Inflammatory macrophage treated with lipopolysaccharide for 1 hour (primary cell): Measurements from ENCODE around the gene ELP4.
"Not testable (repeated sequence)": the region's sequence is repeated elsewhere in the genome, so short reads cannot be mapped to it uniquely, and the experiment has no call there.

Source experiments
- DNase-seq, 2 donors: peaks; one replicate each; pipeline ENCODE4 v3.0.0-alpha.2; 2020 to 2022

Gene ELP4

DNA sequence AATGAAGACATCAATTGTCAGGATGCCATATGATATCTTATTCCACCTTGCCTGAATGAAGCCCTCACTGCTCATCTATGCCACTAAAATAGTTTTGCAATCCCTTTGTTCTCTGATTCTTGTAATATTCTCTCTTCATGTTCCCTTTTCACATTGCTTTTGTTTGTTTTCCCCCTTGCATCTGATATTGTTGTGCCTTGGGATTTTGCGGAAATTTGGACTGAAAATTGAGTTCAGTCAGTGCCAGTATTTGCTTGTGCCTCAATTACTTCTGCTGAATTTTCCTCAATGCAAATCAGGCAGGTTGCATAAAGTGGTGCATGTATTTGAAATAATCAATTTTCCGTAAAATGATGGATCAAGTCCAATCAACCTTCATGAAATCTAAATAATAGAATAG, 203.3 kb downstream of the ELP4 start:
- no peak for DNase-seq

DNA sequence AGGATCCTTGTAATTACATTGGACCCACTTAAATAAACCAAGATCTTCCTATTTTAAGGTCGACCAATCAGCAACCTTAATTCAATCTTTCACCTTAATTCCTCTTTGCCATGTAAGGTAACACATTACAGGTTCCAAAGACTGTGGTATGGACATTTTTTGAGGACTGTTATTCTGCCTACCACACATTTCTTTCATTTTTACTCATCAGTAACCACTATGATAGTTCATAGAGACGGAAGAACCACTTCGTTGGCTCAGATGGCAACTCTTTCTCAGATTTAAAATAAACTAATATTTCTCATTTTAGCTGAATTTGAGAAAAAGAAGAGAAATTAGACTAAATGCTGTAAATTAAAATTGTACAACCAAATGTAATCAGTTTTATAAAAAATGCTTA, 205.3 kb downstream of the ELP4 start:
- DNase-seq = no peak

DNA sequence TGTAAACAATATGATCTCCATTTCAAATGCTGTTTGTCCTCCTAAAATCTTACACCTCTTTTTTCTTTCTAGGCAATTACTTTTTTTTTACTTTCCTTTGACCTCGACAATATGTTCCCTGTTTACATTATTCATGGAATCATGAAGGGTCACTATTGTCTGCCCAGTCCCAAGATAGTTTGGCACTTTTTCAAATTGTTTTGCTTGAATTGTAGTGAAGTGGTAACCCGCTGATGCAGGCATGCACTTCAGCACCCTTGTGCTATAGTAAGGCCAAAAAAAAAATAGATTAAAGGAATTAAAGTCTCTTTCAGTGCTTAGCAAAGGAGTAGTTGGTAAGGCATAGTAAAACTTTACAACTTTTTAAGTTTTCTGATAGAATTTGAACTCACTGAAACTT, 210.7 kb downstream of the ELP4 start:
- no peak for DNase-seq

DNA sequence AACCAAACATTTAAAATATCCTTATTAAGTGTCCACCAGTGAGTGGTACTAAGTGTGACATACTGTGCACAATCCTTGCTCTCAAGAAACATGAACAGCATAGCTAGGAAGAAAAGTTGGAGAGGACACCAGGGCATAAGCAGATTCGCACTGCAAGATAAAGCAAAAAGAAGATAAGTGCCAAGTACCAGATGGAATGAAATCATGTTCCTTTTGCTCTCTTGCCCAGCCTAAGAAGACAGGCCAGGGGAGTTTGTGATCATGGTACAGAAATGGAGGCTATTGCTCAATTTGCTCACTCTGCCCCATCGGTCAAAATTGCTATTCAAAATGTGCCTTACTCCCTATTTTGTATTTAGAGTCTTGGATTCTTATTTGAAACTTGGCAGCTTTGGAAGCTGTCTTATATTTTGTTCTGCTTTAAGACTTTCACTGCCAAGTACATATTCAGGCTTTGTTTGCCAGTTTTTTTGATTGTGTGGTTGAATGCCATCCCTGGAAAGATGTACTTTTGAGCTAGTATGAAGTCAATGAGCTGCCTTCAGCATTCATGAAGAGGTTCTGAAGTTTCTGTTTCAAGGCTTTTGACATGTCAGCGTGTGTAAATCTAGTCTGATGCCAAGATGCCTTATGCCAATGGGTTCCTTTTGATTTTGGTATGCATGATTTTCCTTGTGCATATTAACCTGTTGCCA, 211.3 kb downstream of the ELP4 start:
- DNase-seq = no peak

DNA sequence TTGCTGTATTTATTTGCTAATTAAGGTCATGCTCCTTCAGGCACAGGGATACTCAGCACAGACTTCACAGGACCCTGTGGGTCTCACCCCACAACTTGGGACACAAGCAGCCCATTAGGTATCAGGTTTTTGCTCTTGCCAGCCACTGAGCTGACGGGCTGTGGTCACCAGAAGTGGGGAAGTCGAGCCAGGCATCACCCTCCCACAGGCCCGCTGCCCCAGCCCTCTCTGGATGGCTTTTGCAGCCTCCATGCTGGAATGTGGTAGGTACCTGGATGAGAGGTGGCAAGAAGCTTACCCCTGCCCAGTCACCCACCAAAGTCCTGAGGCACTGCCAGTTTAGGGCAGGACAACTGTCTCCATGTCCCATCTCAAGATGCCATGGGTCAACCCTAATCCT, 213.2 kb downstream of the ELP4 start:
- DNase-seq = no peak

DNA sequence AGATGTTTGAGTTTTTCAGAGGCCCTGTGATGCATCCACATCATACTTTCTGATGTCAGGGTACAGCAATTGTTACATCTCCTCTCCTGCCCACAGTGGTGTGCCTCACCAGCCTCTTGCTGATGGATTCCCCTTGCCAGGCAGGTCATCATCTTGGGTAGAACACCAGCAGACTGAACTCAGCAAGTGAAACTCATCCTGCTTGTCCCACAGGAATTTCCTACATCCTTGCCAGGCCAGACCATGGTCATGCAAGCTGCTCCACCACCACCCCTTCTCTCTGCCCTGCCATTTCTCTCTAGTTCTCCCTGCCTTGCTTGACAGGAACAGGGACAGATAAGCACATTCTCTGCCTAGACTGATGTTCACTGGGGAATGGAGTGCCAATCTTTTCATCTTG, 215.6 kb downstream of the ELP4 start:
- DNase-seq = no peak

DNA sequence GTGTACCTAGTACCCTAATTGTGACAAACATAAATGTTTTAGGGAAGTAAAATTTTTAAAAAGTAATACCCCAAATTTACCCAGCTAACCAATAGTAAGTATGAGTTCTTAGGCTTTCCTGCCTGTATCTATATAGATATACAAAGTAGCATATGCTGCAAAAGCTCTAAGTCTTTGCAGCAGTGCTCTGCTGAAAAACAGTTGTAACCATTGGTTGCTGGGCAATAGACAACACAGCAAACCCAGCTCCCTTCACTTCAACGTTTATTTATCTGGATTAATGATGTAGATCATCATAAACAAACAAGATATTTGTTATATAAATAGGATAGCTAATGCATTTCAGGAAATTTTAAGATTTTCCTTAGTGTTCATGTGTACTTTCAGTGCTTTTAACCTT, 218.9 kb downstream of the ELP4 start:
- DNase-seq = no peak

DNA sequence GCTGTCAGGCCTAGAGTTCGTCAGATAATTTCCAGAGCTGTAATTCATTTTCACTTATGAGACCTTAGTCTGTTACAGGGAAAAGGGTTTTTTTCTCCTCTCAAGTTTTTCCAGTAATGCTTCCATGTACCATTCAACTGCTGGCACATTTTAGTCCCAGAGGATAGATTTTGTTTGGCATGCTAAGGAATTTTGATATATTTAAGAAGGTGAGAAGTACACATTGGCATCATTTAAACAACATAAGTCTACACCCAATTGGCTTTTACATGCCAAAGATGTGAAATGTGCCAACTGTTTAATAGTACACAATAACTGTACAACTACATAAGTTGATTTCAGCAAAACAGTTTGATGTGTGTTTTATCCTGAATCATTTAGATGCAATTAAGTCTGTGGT, 230.6 kb downstream of the ELP4 start:
- DNase-seq = no peak

DNA sequence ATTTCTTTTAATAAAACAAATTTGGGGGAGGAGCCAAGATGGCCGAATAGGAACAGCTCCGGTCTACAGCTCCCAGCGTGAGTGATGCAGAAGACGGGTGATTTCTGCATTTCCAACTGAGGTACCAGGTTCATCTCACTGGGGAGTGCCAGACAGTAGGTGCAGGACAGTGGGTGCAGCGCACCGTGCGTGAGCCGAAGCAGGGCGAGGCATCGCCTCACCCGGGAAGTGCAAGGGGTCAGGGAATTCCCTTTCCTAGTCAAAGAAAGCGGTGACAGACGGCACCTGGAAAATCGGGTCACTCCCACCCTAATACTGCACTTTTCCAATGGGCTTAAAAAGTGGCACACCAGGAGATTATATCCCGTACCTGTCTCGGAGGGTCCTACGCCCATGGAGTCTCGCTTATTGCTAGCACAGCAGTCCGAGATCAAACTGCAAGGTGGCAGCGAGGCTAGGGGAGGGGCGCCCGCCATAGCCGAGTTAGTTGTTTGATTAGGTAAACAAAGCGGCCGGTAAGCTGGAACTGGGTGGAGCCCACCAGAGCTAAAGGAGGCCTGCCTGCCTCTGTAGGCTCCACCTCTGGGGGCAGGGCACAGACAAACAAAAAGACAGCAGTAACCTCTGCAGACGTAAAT, 231.3 kb downstream of the ELP4 start:
- DNase-seq = not testable (repeated sequence)

DNA sequence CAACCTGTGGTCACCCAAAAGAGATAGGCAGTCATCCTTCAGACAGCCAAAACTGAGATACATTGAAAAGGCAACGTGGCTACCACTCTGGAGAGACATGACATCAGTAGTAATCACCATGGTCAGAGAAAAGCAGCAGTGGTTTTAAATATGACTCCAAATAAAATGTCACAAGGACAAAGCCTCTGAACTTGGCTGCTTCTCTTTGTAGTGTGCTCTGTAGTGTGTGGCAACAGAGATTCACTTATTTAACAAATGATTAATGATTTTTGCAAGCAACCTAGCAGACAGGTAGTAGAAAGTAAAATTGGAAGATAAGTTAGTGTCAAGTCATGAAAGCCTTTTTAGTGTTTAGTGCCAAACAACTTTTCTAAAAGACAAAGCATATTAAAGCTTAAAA, 238.0 kb downstream of the ELP4 start:
- DNase-seq = no peak

DNA sequence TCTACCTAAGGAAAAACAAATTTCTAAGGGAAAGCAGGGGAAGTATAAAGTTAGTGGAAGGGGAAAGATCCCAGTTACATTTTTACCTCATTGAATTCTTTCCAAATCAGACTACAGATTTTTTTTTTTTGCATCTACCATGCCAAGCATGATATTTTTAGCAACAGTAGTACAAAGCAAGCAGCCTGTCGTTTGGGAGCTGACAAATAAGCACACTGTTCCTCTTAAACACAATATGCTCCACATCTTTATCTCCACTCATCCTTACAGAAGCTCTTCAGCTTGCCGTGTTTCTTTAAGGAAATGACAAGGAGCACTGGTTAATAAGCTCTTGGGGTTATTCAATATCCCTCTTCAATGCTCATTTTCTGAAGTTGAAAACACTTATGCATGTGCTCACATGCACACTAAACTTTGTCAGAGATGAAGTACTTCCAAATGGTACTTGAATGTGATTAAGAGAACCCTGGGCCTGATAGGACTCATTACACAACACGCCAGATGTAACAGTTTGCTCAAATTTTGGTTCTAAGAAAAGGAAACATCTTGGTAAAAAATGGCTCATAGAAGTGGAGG, 247.8 kb downstream of the ELP4 start:
- DNase-seq = no peak

DNA sequence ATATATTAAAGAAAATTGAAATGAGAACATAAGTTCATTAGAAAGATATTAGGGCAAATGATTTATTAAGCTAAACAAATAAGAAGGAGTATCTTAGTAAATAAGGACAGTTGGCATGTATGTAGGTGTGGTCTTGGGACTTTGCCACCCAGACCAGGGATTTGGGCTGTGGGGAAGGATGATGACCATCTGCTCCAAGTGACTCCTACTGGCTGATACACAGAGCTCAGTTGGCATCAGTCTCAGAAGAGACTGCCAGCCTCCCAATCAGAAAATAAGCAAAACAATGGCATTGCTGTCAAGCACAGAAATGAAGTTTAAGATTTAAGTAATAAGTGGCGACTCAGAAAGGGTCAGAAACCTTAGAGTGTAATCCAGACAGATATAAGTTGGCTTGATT, 252.1 kb downstream of the ELP4 start:
- DNase-seq = no peak

DNA sequence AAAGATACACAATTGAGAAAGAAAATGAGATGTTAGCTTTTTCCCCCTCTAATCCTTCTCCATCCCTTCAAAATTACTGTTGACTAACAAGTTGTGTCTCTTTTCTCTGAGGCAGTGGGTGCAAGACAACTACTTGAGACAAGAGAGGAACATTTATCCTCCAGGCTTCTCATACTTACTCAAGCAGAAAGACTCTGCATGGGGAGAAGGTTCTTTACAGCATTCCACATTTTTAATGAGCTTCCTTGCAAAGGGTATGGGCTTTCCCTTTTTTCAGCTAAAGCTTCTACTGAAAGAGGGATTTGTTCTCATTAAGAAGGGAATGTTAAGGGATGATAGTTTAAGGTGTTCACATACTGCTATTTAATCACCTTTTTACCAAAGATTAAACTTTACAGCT, 253.7 kb downstream of the ELP4 start:
- no peak for DNase-seq

DNA sequence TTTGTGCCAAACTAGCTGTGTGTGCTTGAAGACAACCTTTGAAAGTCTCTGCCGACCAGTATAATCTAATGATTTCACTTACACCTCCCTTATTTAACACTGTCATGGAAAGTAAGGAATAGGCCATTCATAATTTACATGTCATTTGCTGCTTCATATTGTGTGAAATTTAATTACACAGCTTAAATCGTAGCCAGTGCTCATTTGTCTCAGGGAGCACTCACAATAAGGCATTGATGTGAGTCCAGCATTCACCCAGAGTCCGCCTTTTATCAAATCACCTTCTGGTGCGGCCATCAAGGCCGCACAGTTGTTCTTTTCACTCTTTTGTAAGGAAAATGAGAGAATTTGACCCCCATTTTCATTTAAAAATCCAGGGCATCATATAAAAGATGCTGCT, 254.7 kb downstream of the ELP4 start:
- no peak for DNase-seq

DNA sequence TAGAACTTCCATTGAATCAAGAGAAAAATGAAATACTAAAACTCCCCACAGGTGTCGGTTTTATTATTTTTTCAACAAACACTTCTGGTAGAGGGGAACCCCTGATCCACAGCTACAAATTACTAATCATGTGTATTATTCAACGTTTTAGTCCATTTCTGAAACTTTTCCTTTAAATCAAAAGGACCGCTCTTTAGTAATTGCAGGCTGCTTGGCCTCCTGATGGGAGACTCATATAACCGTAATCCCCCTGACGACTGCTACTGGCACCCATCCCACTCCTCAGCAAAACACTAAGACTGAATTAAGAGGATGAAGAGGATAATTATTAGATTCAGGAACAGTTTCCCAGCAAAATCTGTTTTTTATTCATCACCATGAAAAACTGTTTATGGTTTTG, 255.2 kb downstream of the ELP4 start:
- DNase-seq = no peak

DNA sequence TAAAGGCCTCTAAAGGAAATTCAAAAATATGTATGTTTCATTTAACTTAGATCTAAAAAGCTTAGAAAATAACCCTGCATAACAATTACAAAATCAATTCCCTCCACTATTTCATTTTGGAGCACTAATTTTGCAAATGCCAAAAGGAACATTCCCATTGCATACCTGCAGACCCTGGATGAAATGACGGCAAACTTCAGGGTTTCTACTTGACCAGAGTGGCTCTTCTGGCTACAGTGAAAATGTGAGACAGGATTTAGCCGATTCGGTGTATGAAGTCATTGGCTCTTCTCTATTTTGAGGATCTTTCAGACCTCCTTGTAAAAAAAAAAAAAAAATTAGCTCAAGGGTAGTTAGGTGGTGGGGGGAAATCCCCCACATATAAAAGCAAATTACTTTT, 257.5 kb downstream of the ELP4 start:
- DNase-seq = no peak

DNA sequence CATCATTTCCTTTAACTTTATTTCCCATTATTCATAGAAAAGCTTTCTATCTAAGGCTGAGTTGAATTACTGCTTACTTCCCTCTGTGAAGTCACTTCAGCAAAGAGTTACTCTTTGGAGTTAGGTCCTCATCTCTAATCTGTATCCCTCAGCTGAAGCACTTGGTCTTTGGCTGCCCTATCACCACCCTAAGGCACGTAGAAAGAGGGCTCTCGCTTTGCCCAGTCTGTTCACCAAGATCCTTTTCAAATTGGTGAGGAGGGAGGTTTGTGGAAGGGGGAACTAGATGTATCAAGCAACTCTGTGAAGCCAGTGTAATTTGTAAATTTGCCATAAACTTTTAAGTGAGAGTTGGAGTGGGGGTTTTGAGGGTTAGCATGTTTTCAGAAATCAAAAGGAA, 258.1 kb downstream of the ELP4 start:
- no peak for DNase-seq

DNA sequence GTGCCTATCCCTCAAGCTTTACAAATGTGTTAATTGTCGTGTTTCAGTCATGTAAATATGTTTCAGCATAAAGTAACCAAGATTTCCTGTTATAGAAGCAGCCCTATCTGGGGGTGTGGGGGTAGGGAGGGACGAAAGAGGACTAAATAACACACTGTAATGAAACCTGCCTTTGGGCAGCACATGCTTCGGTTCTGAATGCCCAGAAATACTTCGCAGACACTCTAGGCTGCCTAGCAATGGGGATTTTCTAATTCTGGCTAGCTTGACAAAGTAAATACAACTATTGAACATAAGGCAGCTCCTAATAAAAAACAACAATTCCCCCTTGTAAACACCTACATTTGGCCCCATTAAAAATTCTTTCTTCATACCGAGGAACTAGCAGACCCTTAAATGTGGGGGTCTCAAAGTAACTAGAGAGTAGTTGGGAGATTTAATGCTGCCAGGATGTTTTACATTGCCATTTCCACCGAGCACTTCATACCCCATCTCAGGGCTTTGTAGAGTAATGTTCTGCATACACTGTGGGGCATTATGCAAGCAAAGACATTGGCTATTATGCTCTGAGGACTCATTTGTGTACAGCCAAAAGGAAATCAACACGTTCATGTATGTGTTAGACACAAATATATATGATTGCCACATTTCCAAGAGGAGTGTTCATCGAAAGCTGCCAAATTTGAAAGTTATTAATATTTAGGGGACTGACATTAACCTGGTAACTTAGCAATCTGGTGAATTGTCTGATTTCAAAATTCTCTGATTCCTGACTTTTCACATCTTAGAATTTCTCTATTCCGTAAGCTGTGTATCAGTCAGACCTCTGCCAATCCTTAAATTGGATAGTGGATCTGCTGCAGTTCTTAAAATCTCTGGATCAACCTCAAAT, 259.4 kb downstream of the ELP4 start:
- no peak for DNase-seq

DNA sequence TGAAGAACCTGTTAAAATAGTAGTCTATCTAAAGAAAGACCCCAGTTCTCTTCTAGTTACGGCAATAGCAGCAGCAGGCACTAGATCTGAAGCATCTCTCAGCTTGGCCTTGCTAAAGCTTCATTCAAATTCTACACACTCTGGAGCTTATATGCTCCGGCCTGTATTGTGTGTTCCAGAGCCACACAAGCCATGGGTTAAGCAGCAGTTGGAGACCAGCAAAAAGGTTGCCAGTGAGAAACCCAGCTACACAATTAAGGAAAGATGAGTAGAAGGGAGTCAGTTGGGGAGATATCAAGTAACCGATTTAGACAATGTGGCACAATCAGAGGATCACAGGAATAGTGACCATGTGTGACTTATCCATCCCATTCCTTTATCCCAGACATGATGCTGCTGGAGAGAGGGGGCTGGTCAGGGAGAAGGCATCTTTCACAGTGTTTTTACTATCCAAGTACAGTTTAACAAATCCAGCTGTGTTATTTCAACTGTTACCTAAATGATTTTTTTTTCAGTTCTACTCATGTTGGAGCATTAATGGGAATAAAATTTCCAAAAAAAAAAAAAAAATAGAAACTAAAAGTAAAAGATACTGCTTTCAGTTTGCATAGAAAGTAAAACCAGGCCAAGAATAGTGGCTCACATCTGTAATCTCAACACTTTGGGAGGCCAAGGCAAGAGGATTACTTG, 260.6 kb downstream of the ELP4 start:
- no peak for DNase-seq

DNA sequence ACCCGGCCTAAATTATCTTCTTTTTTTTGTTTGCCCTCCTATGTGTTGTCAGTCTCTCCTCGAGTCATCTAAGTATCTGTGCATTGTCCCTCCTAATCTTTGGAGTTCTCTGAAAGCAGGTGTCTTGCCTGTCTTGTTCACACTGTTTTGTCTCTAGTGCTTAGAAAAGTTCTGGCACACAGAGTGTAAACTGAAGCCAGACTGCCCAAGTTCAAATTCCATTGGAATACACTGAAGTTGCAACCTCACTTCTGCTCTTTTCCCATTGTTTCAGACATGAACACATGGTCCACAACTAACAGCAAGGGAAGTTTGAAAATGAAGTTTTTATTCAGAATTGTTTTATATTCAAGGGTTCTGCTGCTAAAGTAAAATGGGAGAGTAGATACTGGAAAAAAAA, 262.8 kb downstream of the ELP4 start:
- DNase-seq = no peak

DNA sequence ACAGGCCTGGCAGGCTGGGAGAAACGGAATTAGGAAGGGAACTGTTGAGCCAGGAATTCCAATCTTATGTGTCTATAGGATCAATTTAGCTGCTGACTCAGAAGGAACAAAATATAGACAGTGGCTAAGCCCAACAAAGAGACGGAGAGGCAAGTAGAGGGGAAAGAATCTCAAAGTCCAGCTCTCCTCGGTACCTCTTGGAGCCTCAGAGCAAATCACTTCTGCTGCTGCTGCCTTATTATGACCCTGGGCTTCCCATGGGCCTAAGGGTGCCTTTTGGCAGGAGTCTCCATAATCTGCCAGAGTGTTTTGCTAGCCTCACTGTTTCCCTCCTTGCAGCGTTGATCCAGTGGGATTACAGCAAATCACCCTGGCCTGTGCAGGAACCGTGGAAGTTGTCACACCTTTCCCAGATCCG, 269.8 kb downstream of the ELP4 start:
- no peak for DNase-seq

DNA sequence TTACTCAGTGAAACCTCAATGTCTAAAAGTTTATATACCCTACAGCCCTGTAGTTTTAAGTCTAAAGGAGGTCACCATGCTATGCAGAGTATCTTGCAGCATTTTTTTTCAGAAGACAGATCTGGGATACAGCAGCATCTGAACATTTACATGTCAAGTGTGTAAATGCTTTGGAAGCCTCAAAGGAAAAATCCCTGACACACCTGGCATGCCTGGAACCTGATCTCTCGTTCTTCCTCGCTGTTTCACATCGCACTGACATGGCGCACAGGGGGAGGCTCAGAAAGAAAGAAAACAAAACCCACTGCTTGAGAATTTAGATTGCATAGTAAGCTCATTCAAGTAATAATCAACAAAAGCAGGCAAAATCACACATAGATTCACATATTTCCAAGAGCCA, 270.5 kb downstream of the ELP4 start:
- no peak for DNase-seq

DNA sequence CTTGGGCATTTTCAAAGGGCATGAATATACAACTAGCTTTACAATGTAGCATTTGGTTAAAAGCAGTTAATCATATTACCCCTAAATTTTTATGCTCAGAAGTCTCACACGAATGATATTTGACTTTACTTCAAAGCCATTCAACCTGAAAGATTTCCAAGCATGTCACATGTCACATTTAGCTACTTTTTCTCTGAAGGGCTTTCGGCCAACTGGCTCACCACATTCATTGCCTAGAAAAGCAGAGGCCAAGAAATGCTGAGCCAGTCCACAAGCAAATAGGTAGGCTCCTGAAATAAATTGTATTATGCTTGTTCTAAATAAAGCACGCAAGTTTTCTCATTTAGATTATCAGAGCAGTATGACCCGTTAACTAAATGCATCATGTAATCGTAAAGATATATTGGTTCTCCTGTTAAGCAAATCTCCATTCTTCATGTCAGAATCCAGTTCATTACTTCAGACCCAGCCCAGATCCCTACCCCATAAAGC, 271.0 kb downstream of the ELP4 start:
- DNase-seq = no peak
